SIG-M5 (cell line): ENCODE measurements around the gene EFCAB13.
"Not testable (repeated sequence)": the region's sequence is repeated elsewhere in the genome, so short reads cannot be mapped to it uniquely, and the experiment has no call there.

Source experiments
- DNase-seq: peaks from one replicate; lab custom pipeline; 2025; lab: John Stamatoyannopoulos, UW

EFCAB13 gene

DNA sequence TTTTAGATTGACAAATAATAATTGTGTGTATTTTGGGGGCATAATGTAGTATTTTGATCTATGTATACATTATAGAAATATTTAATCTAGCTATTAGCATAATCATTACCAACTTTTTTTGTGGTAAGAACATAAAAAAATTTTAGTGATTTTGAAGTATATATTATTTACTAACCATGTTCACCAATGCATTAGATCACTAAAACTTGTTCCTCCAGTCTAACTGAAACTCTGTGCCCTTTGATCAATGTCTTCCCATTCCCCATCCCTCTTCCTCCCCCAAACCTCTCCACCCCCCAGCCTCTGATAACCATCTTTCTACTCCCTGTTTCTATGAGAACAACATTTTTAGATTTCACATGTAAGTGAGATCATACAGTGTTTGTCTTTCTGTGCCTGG lies 8.5 kb downstream of the EFCAB13 start:
- DNase-seq = no peak

GRCh38 chr17:47335101-47335936 lies 11.6 kb downstream of the EFCAB13 start:
- no peak for DNase-seq

DNA sequence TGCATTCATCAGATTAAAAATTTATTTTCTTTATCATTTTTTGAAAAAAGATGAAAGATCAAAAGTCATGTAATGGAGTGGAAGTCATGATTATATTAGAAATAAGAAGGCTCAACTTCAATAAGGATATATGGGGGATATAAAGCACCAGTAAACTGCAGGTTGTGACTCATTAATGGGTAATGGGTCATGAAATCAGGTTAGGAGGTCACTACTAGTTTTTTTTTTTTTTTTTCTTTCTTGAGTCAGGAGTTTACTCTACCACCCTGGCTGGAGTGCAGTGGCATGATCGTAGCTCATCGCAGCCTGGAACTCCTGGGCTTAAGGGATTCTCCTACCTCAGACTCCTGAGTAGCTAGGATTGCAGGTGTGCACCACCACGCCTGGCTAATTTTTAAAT lies 14.3 kb downstream of the EFCAB13 start:
- DNase-seq = no peak

DNA sequence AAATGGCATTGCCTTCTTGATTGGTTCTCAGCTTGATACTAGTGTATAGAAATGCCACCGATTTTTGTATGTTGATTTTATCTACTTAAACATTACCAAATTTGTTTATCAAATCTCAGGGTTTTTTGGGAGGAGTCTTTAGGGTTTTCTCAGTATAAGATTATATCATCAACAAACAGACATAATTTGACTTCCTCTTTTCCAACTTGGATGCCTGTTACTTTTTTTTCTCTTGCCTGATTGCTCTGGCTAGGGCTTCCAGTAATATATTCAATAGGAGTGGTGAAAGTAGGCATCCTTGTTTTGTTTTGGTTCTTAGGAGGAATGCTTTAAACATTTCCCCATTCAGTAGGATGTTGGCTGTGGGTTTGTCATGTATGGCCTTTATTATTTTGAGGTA lies 29.1 kb downstream of the EFCAB13 start:
- no peak for DNase-seq

- no peak for DNase-seq
These were observed 34.9 kb downstream of the EFCAB13 start for GRCh38 chr17:47358652-47359051.

- DNase-seq = no peak
These were observed 39.4 kb downstream of the EFCAB13 start for GRCh38 chr17:47363171-47363570.

DNA sequence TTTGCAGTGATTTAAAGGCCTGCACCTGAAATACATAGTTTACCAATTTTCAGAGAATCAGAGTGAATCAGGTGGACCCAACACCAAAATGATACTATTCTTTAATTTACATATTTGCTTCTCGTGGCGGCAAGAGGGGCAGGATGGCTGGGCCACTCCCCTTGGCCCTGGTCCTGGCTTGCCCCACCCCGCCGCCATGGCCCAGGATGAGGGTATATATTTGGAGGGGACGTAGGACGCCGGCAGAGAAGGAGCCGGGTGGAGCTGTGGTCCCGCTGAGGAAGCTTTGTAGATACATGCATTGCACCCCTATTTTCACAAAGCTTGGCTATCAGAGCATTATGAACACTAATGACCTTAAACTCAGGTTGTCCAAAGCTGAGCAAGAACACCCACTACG lies 43.5 kb downstream of the EFCAB13 start:
- DNase-seq = no peak

DNA sequence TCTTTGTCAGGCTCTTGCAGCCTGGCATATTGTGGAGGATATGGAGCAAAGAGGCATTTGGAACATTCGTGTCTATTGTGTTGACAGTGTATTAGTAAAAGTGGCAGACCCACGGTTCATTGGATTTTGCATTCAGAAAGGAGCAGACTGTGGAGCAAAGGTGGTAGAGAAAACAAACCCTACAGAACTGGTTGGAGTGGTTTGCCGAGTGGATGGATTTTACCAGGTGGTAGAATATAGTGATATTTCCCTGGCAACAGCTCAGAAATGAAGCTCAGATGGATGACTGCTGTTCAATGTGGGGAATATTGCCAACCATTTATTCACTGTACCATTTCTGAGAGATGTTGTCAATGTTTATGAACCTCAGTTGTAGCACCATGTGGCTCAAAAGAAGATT lies 44.5 kb downstream of the EFCAB13 start:
- no peak for DNase-seq

DNA sequence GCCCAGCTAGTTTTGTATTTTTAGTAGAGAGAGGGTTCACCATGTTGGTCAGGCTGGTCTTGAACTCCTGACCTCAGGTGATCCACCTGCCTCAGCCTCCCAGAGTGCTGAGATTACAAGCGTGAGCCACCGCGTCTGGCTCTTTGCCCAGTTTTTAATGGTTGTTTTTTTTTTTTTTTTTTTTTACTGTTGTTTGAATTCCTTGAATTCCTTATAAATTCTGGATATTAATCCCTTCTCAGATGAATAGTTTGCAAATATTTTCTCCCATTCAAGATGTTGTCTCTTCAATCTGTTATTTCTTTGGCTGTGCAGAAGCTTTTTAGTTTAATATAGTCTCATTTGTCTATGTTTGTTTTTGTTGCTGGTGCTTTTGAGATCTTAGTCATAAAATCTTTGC lies 47.1 kb downstream of the EFCAB13 start:
- not testable (repeated sequence) for DNase-seq

DNA sequence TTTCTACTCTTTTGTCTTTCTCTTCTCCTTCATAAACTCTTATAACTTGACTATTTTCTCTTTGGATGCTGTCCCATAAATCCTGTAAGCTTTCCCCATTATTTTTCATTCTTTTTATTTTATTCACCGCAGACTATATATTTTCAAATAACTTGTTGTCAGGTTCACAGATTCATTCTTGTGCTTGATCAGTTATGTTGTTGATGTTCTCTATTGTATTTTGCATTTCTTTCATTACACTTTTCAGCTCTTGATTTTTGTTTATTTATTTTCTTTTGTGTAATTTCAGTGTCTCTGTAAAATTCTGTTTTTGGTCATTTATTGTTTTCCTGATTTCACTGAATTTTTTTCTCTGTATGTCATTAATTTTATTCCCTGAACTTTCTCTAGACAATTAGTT lies 49.2 kb downstream of the EFCAB13 start:
- DNase-seq = no peak

- DNase-seq = no peak
These were observed 52.5 kb downstream of the EFCAB13 start for GRCh38 chr17:47376247-47376646.

- no peak for DNase-seq
These were observed 65.1 kb downstream of the EFCAB13 start for GRCh38 chr17:47388825-47389224.

GRCh38 chr17:47397532-47398128 lies 73.9 kb downstream of the EFCAB13 start:
- DNase-seq = not testable (repeated sequence)

DNA sequence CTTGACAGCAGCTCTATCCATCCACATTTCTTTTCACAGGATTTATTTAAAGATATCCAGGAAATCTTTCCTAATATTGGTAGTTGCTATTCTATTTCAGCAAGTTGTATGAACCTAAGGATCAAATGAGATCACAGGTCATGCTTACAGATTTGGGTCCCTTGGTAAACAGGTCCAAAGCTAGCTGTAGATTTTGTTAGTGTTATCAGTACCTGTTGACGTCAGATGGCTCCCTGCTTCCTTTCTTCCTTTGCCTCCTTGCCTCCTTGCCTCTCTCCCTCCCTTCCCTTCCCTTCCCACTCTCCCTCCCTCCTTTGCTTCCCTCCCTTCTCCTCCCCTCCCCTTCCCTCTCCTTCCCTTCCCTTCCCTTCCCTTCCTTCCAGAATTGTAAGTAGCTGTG lies 76.6 kb downstream of the EFCAB13 start:
- no peak for DNase-seq

GRCh38 chr17:47401100-47401499 lies 77.3 kb downstream of the EFCAB13 start:
- DNase-seq = no peak

DNA sequence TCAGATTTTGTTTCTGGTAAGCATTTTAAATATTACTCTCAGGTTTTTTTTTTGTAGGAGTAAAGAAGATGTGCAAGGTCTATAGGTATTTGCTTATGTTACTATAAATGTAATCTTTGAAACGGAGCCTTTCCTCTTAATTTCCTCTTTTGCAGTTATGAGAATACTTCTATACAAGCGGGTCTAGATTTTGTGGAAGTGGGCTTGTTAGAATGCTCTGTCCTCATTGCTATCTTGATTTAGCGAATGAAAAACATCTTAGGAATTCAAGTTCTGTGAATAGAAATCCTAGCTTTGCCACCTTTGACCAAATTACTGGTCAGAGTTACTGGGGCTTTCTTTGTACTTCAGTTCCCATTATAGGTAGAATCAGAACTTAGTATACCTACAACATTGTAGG lies 80.3 kb downstream of the EFCAB13 start:
- no peak for DNase-seq

- DNase-seq = no peak
These were observed 81.1 kb downstream of the EFCAB13 start for GRCh38 chr17:47404875-47405274.

GRCh38 chr17:47413872-47414271 lies 90.1 kb downstream of the EFCAB13 start:
- no peak for DNase-seq

GRCh38 chr17:47414612-47415011 lies 90.9 kb downstream of the EFCAB13 start:
- no peak for DNase-seq

GRCh38 chr17:47423406-47424295 lies 99.9 kb downstream of the EFCAB13 start:
- no peak for DNase-seq

GRCh38 chr17:47425233-47425632 lies 101.5 kb downstream of the EFCAB13 start:
- not testable (repeated sequence) for DNase-seq

- not testable (repeated sequence) for DNase-seq
These were observed 102.3 kb downstream of the EFCAB13 start for GRCh38 chr17:47425887-47426635.
